Right ventricle myocardium superior (tissue), 1 donor: ENCODE measurements around the gene PRCD. TPM values are rescaled to one million over a fixed set of nuclear protein-coding genes. Genes with fewer than 3 reads are reported as not detected.

ENCODE experiments used
- ATAC-seq: fragments of 200-7000 bp; cut with Tn5 transposase; one replicate; pipeline ENCODE4 v1.9.1; 2020; ENCODE audit warnings: mild to moderate bottlenecking; ENCODE audit not compliant: poor library complexity
- DNase-seq: peaks from one replicate; pipeline ENCODE4 v3.0.0-alpha.2; 2020
- intact Hi-C: fragments of 100-400 bp; cut with DNase I; formaldehyde crosslinking; loops from one replicate; pipeline ENCODE4 v1.11.2; 2022
- total RNA-seq: library from RNA; stranded (reverse); fragmentation: NEBNext Ultra II Directional; extraction: Animal tissue kit (Norgen Biotek cat#: 25700); gene quantifications from one replicate; pipeline ENCODE4 v1.2.1, GENCODE V29; 2021
- donor health status: DM: no; HTN: yes; CAD: no; lungs with severe emphysema.

Gene PRCD
- total RNA-seq, 1 donor from 2014 or later: 4.0 TPM

DNA sequence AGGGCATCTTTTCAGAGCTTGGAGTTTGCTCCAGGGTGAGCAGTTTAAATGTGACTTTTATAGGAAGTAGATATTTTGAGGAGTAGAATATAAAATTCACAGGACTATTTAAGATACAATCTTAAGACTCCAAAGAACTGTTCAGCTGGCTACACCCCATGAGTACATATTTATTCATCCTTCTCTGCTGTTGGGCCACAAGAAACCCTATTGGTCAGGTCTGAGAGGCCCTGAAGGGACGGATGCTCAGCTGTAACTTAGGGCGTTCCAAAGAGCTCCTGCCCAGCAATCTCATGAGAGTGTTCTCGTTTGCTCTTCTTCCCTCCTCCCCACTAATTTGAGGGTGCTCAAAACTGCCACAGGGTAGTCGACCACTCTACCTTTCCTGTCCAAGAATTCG is 38.5 kb downstream of the PRCD start:
- no peak for DNase-seq
- no peak for ATAC-seq
- intact Hi-C loops: no loop called here

- intact Hi-C loops: no loop called here
- no peak for ATAC-seq
Measured at GRCh38 chr17:76579281-76579680, 39.4 kb downstream of the PRCD start.

DNA sequence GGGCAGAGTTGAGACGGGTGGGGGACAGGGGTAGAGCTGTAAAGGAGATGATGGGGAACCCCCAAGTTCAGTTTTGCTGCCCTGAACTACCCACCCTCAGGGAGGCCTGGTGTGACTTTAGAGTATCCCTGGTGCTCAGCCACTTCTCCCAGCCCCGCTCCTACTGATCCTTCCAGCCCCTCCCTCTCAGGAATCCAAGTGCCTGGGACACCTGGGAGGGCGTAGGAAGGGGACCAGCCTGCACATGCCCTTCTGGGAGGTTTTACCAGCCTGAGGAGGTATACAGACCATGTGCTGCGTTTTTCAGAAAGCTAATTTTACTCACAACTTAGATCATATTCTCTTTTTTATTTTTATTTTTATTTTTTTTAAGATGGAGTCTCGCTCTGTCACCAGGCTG is 41.7 kb downstream of the PRCD start:
- intact Hi-C loops: loop anchor here (10.0 kb wide), 1 partner anchor 57 kb away; no protein-coding TSS in a partner anchor
- no peak for DNase-seq
- ATAC-seq: no peak

More at GRCh38 chr17:76579281-76579680, 39.4 kb downstream of the PRCD start:
- no peak for DNase-seq

GRCh38 chr17:76582660-76583059 is 42.8 kb downstream of the PRCD start:
- intact Hi-C loops: loop anchor here (10.0 kb wide), 1 partner anchor 58 kb away; no protein-coding TSS in a partner anchor
- DNase-seq (no peak), ATAC-seq (no peak)

GRCh38 chr17:76584427-76585032 is 44.7 kb downstream of the PRCD start:
- intact Hi-C loops: loop anchor here (10.0 kb wide), 1 partner anchor 60 kb away; no protein-coding TSS in a partner anchor
- DNase-seq (no peak), ATAC-seq (no peak)

GRCh38 chr17:76585033-76585648 is 45.3 kb downstream of the PRCD start:
- DNase-seq (peak; percentile 49), ATAC-seq (peak; percentile 57)
- intact Hi-C loops: loop anchor here (10.0 kb wide), 1 partner anchor 60 kb away; no protein-coding TSS in a partner anchor

DNA sequence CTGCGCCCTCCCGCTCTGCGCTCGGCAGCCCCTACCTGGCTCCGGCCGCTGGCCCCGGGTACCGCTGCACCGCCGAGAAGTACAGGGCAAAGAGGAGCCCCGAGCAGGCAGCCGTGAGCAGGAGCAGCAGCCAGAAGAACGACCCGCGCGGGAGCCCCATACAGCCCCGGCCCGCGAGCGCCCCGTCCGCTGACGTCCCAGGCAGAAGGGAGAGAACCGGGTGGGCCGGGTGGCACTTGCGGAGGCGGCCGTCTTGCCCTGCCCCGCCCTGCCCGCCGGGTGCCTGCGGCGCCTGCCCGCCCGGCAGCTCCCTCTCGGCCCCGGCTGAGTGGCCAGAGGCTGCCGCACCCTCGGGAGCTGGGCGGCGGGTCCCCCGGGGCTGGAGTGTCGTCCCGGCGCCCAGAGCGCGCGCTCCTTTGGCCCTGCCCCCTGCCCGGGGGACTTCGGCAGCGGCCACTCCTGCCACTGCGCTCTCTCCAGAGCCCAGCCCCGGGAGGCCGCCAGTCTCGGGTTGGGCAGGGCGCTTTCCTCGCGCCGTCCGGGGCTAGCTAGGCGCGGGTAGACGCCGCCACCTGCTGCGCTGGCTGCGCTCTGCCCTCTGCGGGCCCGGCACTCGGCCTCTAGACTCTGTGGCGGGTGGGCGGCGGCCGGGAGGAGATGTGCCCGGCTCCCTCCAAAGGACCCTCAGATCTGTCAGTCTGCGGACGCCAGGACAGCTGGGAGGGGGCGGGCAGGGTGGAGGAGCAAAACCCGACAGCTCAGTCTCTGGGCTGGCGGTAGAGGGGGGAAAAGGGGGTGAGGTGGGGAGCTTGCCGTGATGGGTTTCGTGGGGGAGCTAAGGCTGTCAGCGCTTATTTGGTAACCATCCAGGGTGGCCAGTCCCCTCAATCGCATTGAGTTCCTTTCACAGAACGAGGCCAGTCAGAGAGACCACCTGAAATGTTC is 46.1 kb downstream of the PRCD start, which contains the start of gene ST6GALNAC2:
TSS of gene ST6GALNAC2 (minus strand) at position 212 of the 945 bp plus-strand sequence. CDS start at position 160, 52 bp downstream.
- DNase-seq (peak; percentile 79), ATAC-seq (peak; percentile 93)
- intact Hi-C loops: loop anchor here (10.0 kb wide), 1 partner anchor 61 kb away; no protein-coding TSS in a partner anchor

GRCh38 chr17:76586741-76587487 is 47.1 kb downstream of the PRCD start:
- intact Hi-C loops: loop anchor here (10.0 kb wide), 1 partner anchor 62 kb away; no protein-coding TSS in a partner anchor
- DNase-seq: no peak
- ATAC-seq: no peak

- ATAC-seq (no peak), DNase-seq (no peak)
- intact Hi-C loops: loop anchor here (10.0 kb wide), 1 partner anchor 63 kb away; no protein-coding TSS in a partner anchor
Measured at GRCh38 chr17:76588182-76588581, 48.3 kb downstream of the PRCD start.

DNA sequence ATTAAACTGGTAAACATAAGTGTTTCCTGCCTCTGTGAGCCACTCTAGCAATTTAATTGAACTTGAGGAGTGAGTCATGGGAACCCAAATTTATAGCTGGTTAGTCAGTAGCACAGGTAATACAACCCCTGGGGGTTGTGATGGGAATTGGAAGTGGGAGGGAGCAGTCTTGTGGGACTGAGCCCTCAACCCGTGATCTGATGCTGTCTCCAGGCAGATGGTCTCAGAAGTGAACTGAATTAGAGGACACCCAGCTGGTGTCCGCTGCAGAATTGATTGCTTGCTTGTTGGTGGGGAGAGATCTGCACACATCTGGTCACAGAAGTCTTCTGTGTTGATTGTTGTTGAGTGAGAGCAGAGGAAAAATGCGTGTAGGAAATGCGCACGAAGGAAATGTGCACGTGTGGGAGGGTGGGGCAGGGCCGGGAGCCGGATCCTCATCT is 53.6 kb downstream of the PRCD start:
- intact Hi-C loops: no loop called here
- ATAC-seq (no peak), DNase-seq (no peak)

DNA sequence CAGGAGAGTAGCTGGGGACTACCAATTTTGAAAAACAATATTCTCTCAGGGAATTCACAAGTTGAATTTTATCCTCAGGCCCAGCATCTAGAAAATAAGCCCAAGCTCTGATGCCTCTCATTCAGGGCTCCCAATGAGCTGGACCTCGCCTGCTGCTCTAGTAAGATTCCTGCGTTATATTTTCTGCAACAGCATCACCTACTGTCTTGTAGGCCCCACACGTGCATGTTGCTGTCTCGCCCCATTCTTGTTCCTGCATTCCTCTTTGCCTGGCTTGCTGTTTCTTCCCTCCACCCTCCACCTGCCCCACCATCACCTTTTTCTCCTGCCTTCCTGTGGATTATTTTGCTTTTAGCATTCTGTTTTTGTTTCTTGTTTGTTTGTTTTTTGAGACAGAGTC is 54.1 kb downstream of the PRCD start:
- intact Hi-C loops: no loop called here
- ATAC-seq: no peak
- DNase-seq: no peak

DNA sequence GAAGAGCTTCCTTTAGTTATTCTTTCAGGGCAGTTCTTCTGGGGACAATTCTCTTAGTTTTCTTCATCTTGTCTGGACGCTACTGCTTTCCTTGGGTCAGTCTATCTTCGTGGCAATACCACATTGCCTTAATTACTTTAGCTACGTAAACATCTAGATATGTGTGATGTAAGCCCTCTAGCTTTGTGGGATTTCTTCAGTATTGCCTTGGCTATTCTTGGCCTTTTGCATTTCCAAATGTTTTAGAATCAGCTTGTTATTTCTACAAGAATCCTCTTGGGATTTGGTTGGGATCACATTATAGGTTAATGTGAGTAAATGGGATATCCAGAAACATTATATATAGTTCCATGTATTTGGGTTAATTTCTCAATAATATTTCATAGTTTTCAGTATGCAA is 54.8 kb downstream of the PRCD start:
- no peak for ATAC-seq
- intact Hi-C loops: no loop called here

More for the DNA sequence above, 54.8 kb downstream of the PRCD start:
- DNase-seq: no peak

Other genes with a start within 250 kb of the PRCD start
- gene QRICH2, start 231.8 kb upstream of the PRCD start, total RNA-seq: 2.6 TPM
- gene PRPSAP1, start 186.1 kb upstream of the PRCD start, total RNA-seq: 31.9 TPM
- gene SPHK1, start 155.4 kb upstream of the PRCD start, total RNA-seq: 2.0 TPM
- 35.9 TPM for gene UBE2O, start 86.9 kb upstream of the PRCD start, total RNA-seq
- gene AANAT, start 72.4 kb upstream of the PRCD start, total RNA-seq: not detected
- gene RHBDF2, start 38.6 kb upstream of the PRCD start, total RNA-seq: 15.4 TPM
- 34.2 TPM for gene CYGB, start 2.3 kb upstream of the PRCD start, total RNA-seq
- 6.1 TPM for gene ST6GALNAC2, start 45.8 kb downstream of the PRCD start, total RNA-seq
- 2.8 TPM for gene ST6GALNAC1, start 103.7 kb downstream of the PRCD start, total RNA-seq
- gene MXRA7, start 170.9 kb downstream of the PRCD start, total RNA-seq: 336 TPM
- 63.1 TPM for gene JMJD6, start 186.6 kb downstream of the PRCD start, total RNA-seq
- 19.0 TPM for gene METTL23, start 186.8 kb downstream of the PRCD start, total RNA-seq
- gene SRSF2, start 197.3 kb downstream of the PRCD start, total RNA-seq: 61.2 TPM
- gene MFSD11, start 198.1 kb downstream of the PRCD start, total RNA-seq: 23.3 TPM